DOHH2 (cell line): ENCODE measurements around the gene CLTA.

ENCODE experiments used
- EZH2phosphoT487 ChIP-seq: fragments of 200-600 bp; sonication (generic); IDR thresholded peaks from 2 replicates; pipeline ENCODE4 v1.6.1; 2017; ENCODE audit warnings: borderline replicate concordance, mild to moderate bottlenecking, antibody characterized with exemption, low read length, moderate library complexity, mixed read lengths
- TF ChIP-seq, protein P1 (sequence below): fragments of 200-600 bp; sonication (generic); IDR thresholded peaks from one replicate; pipeline ENCODE4 v1.5.1; 2014; ENCODE audit warnings: antibody characterized with exemption, mild to moderate bottlenecking, low read depth, low read length; ENCODE audit not compliant: poor library complexity, severe bottlenecking

- TF ChIP-seq, protein P1, sequence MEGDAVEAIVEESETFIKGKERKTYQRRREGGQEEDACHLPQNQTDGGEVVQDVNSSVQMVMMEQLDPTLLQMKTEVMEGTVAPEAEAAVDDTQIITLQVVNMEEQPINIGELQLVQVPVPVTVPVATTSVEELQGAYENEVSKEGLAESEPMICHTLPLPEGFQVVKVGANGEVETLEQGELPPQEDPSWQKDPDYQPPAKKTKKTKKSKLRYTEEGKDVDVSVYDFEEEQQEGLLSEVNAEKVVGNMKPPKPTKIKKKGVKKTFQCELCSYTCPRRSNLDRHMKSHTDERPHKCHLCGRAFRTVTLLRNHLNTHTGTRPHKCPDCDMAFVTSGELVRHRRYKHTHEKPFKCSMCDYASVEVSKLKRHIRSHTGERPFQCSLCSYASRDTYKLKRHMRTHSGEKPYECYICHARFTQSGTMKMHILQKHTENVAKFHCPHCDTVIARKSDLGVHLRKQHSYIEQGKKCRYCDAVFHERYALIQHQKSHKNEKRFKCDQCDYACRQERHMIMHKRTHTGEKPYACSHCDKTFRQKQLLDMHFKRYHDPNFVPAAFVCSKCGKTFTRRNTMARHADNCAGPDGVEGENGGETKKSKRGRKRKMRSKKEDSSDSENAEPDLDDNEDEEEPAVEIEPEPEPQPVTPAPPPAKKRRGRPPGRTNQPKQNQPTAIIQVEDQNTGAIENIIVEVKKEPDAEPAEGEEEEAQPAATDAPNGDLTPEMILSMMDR, result no peak
- no peak for TF ChIP-seq EZH2phosphoT487
Observed at GRCh38 chr9:36187414-36187813, 3.3 kb upstream of the CLTA start.
